Smooth muscle cell of trachea (primary cell): ENCODE data around the gene GARIN5A. TPM values are rescaled to one million over a fixed set of nuclear protein-coding genes. Genes with fewer than 3 reads are reported as not detected.

Experiments used
- total RNA-seq: library from RNA; depleted of rRNA; stranded (reverse); fragments of >200 nt; gene quantifications from 2 replicates; pipeline ENCODE4 v1.2.1, GENCODE V29; 2014

The GARIN5A gene
- total RNA-seq = 0.15 and 0.33 TPM in 2 replicates

GRCh38 chr19:50476224-50476906 is at the start of gene GARIN5A, which contains the start of gene EMC10:
Gene GARIN5A, minus strand, starts transcription at chr19:50476848. Its CDS starts 460 bp downstream, at chr19:50476388.
Gene EMC10, plus strand, starts transcription at chr19:50476507. Its CDS starts 38 bp downstream, at chr19:50476545.

GRCh38 chr19:50513746-50514345 is 37.2 kb upstream of the GARIN5A start, which contains the start of gene ASPDH:
Gene ASPDH, minus strand, starts transcription at chr19:50513913. Its CDS starts 90 bp downstream, at chr19:50513823.

GRCh38 chr19:50511069-50511822 is 34.6 kb upstream of the GARIN5A start, which contains the start of gene JOSD2:
Gene JOSD2, minus strand, starts transcription at chr19:50511191. Its CDS starts 760 bp downstream, at chr19:50510431.

GRCh38 chr19:50432221-50433028 is 44.2 kb downstream of the GARIN5A start, which contains the start of gene MYBPC2:
Gene MYBPC2, plus strand, starts transcription at chr19:50432892. Its CDS starts 62 bp downstream, at chr19:50432954.

GRCh38 chr19:50418176-50419021 is 58.2 kb downstream of the GARIN5A start, which contains the start of gene SPIB:
Gene SPIB, plus strand, starts transcription at chr19:50418938. Its CDS starts 25 bp downstream, at chr19:50418963.

Other genes starting within 250 kb of the GARIN5A start
- gene KCNC3, start 147.5 kb downstream of the GARIN5A start, total RNA-seq = not detected in 2 replicates
- gene NAPSA, start 111.2 kb downstream of the GARIN5A start, total RNA-seq = 0.29 and 0.50 TPM in 2 replicates
- gene NR1H2, start 100.4 kb downstream of the GARIN5A start, total RNA-seq = 60.5 and 120 TPM in 2 replicates
- gene POLD1, start 92.5 kb downstream of the GARIN5A start, total RNA-seq = 18.5 and 45.8 TPM in 2 replicates
- 3.0 TPM in 1 of 2 replicates, not detected in the other for gene SPIB, start 57.9 kb downstream of the GARIN5A start, total RNA-seq
- not detected in 2 replicates for gene MYBPC2, start 44.0 kb downstream of the GARIN5A start, total RNA-seq
- 38.0 and 58.7 TPM in 2 replicates for gene EMC10, start 341 bp downstream of the GARIN5A start, total RNA-seq
- 42.2 and 49.1 TPM in 2 replicates for gene JOSD2, start 34.3 kb upstream of the GARIN5A start, total RNA-seq
- gene ASPDH, start 37.1 kb upstream of the GARIN5A start, total RNA-seq = not detected in 2 replicates
- gene LRRC4B, start 91.6 kb upstream of the GARIN5A start, total RNA-seq = under 0.01 and 2.0 TPM in 2 replicates
- under 0.01 and 0.17 TPM in 2 replicates for gene SYT3, start 163.0 kb upstream of the GARIN5A start, total RNA-seq
- gene C19orf81, start 172.6 kb upstream of the GARIN5A start, total RNA-seq = not detected in 2 replicates
- 7.3 and 8.6 TPM in 2 replicates for gene SHANK1, start 243.0 kb upstream of the GARIN5A start, total RNA-seq
- 64.9 and 117 TPM in 2 replicates for gene CLEC11A, start 246.5 kb upstream of the GARIN5A start, total RNA-seq